Putamen (tissue), 1 donor: ENCODE results near the gene NT5C2.
"Not testable (repeated sequence)": the region's sequence is repeated elsewhere in the genome, so short reads cannot be mapped to it uniquely, and the experiment has no call there.

ENCODE experiments used
- DNase-seq: peaks from one replicate; pipeline ENCODE4 v3.0.0-alpha.2; 2016; ENCODE audit warnings: low spot score

Gene NT5C2

DNA sequence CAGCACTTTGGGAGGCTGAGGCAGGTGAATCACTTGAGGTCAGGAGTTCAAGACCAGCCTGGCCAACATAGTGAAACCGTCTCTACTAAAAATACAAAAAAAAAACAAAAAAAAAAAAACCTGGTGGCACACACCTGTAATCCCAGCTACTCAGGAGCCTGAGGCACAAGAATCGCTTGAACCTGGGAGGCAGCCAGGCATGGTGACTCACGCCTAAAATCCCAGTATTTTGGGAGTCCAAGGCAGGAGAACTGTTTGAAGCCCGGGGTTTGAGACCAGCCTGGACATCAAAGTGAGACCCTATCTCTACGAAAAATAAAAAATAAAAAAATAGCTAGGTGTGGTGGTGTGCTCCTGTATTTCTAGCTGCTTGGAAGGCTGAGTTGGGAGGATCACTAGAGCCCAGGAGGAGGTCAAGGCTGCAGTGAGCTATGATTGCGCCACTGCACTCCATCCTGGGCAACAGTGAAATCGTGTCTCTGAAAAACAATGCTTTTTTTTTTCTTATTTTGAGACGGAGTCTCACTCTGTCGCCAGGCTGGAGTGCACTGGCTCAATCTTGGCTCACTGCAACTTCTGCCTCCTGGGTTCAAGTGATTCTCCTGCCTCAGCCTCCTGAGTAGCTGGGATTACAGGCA lies 29.2 kb downstream of the NT5C2 start:
- DNase-seq = not testable (repeated sequence)

DNA sequence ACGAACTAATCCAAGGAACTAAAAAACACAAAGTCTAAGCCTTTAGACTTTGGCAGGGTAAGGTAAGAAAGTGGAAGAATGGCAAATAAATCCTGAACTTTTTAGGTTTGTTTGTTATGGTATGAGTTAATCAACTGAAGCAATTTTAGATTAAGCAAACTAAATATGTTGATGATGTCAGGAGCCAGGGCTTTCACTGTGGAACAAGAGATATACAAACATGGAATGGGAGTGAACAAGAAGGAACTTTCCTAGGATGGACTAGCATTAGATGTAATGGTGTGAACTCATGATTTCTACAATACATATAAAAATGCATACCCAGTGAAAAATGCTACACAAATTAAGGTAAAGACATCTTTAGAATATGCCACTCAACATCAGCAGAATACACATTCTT lies 35.8 kb downstream of the NT5C2 start:
- no peak for DNase-seq

DNA sequence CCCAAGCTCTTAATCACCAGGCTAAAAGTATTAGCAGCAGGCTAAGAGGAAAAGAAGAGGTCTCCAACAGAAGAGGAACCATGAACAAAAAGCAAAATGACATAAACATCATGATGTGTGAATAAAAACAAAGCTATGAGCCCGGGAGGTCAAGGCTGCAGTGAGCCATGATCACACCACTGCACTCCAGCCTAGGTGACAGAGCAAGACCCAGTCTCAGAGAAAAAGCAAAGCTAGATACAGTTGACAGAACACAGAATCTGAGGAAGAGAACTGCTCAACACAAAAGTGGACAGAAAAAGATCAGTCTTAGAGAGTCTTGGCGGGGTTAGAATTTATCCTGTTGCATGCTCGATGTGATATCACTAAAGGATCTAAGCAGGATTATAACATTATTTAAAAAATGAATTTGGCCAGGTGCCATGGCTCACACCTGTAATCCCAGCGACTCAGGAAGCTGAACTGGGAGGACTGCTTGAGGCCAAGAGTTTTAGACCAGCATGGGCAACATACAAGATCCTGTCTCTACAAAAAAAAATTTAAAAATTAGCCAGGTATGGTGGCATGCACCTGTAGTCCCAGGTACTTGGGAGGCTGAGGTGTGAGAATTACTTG lies 37.5 kb downstream of the NT5C2 start:
- no peak for DNase-seq

DNA sequence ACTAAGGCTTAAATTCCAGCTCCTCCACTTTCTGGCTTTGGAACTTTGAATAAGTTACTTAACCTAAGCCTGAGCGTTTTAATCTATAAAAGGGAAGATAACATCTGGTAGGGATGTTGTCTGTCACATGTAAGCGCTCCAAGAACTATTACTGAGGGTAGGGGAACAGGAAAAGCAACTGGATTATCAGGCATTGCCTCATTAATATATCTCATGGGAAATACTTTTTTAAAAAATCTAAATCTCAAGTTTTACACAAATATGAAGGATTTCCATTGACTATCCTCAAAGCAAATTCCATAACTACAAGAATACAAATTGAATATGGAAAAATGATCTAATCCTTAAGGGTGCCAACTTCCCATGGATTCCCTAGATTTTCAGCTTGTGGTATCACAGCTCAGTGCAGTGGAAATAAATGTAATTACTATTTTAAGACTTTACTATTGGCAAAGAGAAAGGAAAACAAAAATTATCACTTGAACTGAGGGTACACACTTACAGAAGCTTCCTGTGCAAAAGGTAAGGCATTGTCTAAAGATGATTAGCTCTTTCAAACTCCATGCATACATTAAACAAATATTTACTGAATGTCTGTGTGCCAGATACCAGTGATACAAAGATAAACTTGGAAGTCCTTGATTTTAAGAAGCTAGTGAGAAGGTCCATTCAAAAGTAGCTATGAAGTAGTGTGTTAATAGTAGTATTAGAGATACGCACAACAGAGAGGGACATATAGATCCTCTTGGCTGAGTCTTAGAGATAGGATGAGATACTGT lies 38.4 kb downstream of the NT5C2 start:
- no peak for DNase-seq

DNA sequence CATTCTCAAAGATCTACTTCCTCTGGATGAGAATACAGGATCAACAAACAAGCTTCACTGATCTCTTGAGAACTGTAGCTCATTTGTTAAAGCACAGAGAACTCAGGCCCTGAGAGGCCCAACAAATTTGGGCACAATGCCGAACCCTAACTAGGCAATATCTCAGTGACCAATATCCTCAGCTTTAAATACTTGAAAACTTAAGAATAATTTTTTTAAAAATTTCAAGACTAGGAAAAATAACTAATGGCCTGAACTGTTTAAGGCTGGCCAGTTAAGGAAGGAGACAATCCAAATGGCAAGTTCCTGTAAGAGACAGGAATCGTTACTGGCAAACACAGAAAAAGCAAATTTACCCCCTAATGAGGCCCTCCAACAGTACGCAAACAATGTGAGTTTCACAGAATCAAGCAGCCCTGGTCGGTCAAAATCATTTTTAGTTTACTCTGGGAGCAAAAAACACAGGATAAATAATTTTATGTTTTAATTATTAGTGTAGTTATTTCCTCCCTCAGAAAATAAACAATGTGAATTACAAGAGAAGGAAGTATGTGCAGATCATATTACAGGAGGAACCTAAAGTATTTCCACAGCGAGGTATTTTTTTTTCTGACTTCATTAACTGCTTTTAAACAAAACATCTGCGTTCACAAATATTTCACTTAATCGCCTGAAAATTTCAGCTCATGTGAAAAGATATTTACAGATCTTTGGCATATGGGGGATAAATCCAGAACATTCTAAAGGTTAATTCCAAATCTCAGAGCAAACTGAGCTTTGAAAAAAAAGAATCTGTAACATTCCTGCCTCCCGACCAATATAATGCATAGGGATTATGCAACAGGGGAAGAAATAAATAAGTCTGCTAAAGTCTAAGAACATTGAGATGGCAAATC lies 39.5 kb downstream of the NT5C2 start:
- peak; percentile 66 for DNase-seq

DNA sequence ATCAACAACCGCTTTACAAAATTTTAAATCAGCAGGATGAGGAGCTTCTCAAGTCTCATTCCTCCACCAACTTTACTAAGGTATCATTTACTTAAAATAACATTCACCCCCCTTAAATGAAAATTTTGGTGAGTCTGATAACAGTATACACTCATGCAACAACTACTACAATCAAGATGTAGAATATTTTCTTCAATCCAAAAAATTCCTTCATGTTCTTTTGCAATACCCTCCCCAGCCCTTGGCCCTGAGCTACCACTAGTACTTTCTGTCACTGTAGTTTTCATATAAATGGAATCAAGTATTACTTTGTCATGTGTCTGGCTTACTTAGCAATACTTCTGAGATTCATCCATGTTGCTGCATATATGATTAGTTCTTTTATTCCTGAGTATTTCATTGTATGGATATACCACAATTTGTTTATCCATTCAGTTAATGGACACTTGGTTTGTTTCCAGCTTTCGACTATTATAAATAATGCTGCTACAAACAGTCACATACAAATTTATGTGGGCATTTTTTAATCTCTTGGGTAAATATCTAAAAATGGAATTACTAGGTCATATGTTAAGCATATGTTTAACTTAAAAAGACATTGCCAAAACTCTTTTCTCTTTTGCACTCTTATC lies 43.0 kb downstream of the NT5C2 start:
- DNase-seq = no peak

- no peak for DNase-seq
Observed at GRCh38 chr10:103147645-103148044, 45.4 kb downstream of the NT5C2 start.

- DNase-seq = no peak
Observed at GRCh38 chr10:103145860-103146466, 47.1 kb downstream of the NT5C2 start.

DNA sequence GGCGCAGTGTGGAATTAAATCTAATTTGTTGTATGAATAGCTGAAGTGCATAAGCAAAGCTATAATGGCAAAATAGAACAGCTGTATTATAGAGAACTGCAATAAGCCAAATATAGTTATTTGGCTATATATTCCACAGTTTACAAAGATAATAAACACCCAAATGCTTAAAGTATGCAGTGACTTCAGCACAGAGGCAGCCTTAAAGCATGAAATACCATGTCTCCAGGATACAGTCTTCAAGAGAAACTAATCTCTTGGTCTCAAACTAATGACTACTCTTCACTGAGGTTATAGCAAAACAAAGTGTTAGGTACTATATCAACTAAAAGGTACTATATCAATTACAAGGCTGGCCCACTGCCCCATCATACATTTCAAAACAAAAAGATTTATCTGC lies 48.0 kb downstream of the NT5C2 start:
- no peak for DNase-seq

DNA sequence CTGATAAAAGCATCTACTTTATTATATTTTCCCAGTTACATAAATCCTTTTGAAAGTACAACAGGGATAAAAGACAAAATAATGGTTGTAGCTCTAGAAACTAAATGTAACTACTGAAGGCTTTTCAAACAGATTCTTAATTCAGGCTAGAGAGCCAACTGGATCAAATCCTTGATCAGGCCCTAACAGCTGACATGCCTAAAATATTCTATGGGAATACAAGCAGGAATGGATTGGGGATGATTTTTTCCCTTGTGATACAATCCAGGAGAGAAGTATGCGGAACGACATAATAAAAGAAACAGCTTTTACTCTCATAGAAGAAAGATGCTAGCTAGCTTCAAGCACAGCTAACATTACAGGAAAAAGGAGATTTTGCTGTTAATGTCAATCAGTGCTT lies 49.0 kb downstream of the NT5C2 start:
- no peak for DNase-seq

DNA sequence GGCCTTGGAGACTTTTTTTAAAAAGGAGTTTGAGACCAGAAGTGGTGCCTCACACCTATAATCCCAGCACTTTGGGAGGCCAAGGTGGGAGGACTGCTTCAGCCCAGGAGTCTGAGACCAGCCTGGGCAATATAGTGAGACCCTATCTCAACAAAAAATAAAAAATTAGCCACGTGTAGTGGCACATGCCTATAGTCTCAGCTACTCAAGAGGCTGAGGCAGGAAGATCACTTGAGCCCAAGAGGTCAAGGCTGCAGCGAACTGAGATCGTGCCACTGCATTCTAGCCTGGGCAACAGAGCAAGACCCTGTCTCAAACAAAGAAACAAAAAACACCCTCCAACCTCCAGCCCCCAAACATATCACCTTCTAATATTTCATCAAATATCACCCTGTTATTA lies 49.4 kb downstream of the NT5C2 start:
- not testable (repeated sequence) for DNase-seq

- DNase-seq = no peak
Observed at GRCh38 chr10:103141950-103142349, 51.1 kb downstream of the NT5C2 start.

GRCh38 chr10:103140469-103140868 lies 52.6 kb downstream of the NT5C2 start:
- DNase-seq = no peak

DNA sequence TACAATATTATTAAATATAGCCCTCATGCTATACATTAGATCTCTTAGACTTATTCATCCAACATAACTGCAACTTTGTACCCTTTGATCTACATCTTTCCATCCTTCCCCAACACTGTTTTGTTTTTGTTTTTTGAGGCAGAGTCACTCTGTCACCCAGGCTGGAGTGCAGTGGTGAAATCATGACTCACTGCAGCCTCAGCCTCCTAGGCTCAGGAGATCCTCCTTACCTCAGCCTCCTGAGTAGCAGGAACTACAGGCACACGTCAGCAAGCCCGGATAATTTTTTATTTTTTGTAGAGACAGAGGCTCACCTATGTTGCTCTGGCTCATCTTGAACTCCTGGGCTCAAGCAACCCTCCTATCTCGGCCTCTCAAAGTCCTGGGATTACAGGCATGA lies 53.3 kb downstream of the NT5C2 start:
- DNase-seq = no peak

DNA sequence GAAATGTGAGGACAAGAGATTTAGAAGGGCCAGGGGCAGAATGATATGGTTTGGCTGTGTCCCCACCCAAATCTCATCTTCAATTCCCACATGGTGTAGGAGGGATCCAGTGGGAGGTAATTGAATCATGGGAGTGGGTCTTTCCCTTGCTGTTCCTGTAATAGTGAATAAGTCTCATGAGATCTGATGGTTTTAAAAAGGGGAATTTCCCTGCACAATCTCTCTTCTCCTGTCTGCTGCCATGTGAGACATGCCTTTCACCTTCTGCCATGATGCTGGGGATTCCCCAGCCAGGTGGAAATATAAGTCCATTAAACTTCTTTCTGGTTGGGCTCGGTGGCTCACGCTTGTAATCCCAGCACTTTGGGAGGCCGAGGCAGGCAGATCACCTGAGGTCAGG lies 57.9 kb downstream of the NT5C2 start:
- DNase-seq = not testable (repeated sequence)

- DNase-seq = no peak
Observed at GRCh38 chr10:103130910-103131309, 62.2 kb downstream of the NT5C2 start.

GRCh38 chr10:103130180-103130579 lies 62.9 kb downstream of the NT5C2 start:
- not testable (repeated sequence) for DNase-seq

DNA sequence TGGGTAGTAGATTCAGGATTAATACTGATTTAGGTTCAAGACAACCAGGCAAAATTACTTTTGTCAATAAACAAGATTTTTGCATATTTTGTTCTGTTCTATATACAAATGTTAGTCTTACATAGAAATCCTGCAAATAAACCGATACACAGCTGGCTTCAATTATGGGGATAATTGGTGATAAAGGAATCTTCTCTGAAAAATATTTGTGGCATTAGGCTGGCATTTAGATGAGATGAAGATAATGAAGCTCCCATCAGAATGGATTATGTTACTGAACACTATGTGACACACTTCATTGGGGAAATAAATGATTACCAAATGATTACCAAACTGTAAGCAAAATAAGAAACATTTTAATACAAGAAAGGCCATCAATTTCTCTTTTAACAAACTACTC lies 65.8 kb downstream of the NT5C2 start:
- DNase-seq = no peak

GRCh38 chr10:103125323-103126267 lies 67.5 kb downstream of the NT5C2 start:
- DNase-seq = no peak

- no peak for DNase-seq
Observed at GRCh38 chr10:103124420-103125096, 68.5 kb downstream of the NT5C2 start.
